OCI-M1 (cell line): ENCODE measurements around the gene INCA1.

Source experiments
- DNase-seq: peaks from one replicate; lab custom pipeline; 2025; lab: John Stamatoyannopoulos, UW

INCA1 gene

DNA sequence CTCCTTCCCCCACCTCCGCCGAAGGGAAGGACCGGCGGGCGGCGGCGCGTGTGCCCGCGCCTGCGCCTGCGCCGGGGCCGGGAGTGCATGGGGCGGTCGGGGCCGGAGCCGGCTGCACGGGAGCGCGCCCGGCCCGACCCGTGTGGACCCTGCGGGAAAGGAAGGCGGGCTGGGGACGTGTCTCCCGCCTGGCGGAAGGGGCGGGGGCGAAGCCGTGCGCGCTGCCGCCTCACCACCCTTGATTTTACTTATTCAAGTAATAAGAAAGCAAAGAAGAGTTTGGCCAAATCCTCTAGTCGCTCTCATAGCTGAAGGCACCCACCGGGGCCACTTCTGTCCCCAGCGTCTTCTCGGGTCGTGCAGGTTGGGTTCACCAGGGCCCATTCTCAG is 48.4 kb downstream of the INCA1 start:
- peak; percentile 97 for DNase-seq

DNA sequence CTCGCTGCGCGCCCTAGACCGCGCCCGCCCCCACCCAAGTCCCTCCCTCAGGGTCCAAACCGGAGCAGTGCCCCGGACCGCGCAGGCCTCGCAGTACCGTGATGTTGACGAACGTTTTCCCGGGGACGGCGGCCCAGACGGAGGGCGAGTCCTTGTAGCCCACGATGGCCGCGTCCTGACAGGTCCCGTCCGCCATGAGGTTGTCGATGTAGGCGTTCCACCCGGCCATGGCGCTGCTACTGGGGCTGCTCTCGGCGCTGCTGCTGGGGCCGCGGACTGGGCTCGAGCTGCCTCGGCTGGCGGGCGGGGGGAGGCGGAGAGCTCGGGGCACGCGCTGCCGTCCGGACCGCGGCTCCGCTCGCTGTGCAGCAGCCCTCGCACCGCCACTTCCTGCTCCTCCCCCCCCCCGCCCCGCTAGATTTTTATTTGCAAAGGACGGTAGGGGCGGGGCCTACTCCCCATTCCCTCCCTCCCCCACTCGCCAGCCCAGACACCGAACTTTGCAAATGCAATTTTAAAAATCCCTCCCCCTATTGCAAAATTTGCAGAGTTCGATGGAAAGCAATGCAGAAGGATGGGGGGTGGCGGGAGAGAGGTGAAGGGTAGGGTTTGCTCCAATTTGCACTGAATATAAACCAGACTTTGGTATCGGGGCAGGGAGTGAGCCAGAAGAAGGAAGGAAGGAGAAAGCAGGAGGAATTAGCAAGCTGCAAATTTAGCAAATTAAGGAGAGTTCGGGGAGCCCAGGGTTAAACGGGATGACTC is 49.0 kb downstream of the INCA1 start, which contains the start of gene PFN1:
Gene PFN1, minus strand, starts transcription at position 365 of the 765 bp plus-strand sequence. Its CDS starts 136 bp downstream, at position 229.
- peak; percentile 98 for DNase-seq

DNA sequence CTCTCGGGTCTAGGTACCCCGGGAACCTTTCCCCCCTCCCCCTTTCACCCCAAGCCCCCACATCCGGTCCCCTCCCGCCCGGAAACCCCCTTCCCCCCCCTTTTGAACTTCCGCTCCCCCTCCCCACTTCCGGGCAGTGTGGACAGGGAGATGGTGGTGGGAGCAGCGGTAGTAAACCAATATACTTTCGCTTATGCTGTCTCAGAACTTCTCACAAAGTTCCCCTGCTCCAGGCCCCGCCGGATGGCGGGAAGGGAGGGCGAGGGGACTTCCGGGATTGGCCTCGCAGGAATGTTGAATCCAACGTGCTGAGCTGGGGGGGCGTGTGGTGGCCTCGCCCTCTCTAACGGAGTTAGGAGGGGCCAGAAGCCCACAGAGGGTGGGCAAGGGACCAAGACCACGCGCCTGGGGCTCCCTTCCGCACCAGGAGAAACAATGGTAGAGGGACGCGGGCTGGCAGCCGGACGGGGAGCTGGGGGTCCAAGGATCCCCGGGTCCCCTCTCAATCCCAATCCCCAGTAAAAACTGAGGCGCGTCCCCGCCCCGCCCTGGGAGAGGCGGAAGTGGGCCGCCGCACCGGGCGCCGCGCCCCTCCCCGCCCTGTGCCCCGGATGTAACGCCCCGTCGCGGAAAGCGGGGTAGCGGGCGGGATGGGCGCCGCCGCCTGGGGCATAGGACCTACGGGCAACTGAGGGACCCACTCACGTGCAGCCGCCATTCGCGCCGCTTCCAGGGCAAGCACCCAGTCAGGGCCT is 49.7 kb downstream of the INCA1 start:
- peak; percentile 86 for DNase-seq

DNA sequence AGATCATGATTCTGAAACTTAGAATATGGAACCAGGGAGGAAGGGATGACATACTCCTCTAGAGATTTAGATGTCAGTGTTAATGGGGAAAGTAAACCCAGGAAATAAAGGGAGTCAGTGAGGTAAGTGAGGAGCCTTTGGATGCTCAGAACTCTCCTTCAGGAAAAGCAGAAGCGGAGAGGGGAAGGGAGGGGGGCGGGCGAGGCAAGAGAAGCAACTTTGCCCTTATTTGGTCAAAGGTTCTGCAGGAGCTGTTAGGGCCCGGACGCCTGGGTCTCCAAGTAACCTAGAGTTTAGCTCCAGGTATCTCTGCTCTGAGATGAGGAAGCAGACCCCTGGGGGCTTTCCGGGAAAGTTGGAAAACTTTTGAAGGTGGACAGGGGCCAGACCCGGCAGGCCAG is 50.3 kb downstream of the INCA1 start:
- peak; percentile 78 for DNase-seq

DNA sequence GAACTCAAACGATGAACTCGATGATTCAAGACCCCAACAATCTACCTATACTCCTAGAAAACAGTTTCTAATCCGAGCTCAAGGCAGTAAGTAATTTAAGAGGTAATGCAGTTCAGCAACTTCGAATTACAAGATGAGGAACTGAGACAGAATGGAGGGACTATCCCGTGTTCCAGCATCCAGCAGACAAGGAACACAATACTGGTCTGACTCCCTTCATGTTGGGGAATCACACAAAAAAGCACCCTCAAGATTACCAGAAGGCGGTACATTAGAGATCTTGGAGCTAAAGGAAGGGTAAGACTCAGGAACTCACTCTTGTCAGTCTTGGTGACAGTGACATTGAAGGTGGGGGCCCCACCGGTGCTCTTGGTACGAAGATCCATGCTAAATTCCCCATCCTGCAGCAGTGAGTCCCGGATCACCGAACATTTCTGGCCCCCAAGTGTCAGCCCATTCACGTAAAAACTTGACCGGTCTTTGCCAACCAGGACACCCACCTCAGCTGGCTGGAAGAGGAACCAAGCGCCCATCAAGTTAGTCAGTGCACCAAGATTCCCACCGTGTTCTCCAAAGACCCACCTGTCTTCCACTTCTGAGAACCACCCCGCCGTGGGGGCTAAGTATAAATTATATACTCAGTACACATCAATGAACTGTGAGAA is 50.9 kb downstream of the INCA1 start:
- DNase-seq: peak; percentile 59

DNA sequence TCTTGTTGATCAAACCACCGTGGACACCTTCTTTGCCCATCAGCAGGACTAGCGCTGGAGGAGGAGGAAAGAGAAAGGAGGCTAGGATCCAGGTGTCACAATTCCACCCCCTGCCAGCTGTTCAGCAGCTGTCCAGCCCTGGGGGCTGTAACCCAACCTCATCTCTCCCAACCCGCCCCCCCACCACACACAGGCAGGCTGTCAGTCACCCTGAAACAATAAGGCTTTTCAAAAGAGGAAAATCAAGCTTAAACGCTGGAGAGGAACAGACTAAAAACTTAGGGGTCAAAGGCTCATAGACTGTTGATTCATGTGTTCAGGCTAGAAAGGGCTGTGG is 51.4 kb downstream of the INCA1 start:
- DNase-seq: no peak

DNA sequence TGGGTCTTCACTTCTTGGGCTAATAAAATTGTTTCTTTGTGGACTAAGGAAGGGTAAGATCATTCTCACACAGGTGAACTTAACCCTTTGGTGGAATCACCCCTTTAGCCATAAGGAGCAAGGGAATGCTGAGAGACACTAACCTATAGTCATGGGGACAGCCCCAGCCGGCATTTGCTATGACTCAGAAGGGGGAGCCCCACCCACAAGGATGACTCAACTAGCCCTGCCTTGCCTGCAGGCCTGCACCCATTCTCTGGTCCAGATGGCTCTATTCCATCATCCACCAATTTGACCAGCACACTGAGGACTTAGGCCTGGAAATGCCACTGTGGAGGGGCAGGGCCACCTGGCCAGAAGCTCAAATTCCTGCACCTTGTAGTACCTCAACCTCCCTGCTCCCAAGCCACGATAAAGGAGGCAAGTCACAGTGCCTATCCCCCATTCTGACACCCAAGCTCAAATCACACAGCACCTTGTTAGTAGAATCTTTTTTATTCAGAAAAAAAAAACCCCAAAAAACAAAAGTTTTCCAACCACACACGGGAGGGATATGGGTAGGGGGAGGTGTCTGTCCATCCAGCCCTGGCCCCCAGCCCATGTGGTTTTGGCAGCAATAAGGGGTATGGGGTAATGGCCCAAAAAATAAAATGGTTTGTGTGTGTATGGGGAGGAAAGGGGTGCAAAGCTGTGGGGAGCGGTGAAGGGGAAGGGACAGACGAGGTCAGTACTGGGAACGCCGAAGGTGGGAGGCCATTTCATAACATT is 52.0 kb downstream of the INCA1 start:
- DNase-seq: peak; percentile 92

DNA sequence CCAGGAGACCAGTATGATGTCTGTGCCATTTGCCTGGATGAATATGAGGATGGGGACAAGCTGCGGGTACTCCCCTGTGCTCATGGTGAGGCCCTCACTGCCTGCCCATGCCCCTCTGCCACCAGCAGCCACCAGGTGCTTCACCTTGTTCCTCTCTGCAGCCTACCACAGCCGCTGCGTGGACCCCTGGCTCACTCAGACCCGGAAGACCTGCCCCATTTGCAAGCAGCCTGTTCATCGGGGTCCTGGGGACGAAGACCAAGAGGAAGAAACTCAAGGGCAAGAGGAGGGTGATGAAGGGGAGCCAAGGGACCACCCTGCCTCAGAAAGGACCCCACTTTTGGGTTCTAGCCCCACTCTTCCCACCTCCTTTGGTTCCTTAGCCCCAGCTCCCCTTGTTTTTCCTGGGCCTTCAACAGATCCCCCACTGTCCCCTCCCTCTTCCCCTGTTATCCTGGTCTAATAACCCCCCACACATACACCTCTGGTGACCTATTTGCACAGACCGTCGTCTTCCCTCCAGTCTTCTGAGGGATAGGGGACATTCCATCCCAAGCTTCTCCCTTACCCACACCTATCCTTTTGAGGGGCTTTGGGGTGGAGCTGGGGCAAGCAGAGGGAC is 52.7 kb downstream of the INCA1 start:
- no peak for DNase-seq

DNA sequence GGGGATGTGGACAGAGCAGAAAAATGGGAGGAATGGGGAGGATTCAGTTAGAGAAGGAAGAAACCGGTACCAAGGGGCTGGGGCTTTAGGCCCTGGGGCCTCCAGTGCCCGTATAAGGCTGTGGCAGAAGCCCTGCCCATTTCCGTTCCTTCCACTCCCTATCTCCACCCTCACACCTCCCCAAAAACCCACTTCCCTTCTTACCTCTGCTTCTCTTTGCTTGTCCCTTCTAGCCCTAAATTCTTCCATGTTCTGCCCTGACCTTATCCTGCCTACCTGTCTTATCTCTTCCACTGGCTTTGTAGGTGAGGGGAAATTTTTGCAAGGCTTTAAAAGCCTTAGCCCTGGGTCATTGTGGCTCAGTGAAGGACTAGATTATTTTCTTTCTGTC is 53.2 kb downstream of the INCA1 start:
- peak; percentile 84 for DNase-seq

DNA sequence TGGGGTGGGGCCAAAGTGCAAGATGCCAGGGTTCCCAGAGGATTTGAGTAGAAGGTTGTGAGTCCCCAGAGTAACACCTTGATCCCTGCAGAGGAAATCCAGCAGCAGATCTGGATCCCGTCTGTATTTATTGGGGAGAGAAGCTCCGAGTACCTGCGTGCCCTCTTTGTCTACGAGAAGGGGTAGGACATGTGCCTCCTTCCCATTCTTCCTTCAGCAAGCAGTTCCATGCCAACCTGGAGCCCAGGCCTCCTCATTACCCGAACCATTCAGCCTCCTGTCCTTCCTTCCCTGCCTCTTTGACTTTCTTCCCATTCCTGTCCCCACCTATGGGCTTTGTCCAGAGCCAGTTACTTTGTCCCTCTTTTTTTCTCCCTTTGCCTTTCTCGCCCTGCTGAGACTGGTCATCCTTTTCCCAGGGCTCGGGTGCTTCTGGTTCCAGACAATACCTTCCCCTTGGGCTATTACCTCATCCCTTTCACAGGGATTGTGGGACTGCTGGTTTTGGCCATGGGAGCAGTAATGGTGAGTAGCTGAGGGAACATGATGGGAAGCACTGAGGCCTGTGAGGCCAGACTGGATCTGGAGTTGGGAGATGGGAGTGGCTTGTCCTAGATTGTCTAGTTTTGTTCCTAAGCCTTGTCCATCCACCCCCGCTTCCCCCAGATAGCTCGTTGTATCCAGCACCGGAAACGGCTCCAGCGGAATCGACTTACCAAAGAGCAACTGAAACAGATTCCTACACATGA is 54.4 kb downstream of the INCA1 start:
- DNase-seq: no peak

DNA sequence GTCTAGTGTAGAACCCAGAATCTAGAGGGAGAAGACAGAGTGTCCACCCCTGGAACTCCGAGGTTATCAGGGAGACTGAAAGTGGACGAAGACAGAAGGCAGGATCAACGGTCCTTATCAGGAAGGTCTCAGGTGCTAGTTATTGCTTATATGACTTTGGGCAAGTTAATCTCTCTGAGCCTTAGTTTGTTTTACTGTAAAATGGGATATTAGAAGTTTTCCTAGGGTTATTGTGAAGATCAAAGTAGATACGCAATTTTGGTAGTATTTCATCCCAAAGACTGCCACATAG is 56.1 kb downstream of the INCA1 start:
- DNase-seq: peak; percentile 55

DNA sequence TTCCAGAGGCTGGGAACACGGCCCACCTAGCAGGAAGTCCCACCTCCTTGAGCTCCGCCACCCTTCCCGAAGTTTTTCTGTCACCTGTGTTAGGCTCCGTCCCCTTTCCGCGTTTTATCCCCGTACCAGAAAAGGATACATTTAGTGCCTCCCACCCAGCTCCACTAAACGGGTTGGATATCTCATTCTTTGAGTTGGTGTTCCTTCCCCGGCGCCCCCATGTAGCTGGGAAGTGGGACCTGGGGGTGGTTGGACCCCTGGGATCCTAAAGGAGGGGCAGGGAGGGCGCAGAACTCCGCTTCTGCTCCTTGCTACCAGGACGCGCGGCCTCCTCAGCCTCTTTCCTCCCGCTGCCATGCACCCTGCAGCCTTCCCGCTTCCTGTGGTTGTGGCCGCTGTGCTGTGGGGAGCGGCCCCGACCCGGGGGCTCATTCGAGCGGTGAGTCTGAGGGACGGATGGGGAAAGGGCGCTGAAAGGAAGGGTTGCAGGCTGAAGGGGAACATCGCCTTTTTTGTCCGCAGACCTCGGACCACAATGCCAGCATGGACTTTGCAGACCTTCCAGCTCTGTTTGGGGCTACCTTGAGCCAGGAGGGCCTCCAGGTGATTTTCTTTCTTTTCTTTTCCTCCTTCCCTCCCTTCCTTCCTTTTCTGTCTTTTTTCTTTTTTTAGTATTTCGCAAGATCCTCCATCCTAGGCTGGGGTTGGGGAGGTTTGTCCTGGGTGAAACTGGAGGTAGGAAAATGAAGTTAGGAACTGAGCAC is 56.6 kb downstream of the INCA1 start:
- no peak for DNase-seq

DNA sequence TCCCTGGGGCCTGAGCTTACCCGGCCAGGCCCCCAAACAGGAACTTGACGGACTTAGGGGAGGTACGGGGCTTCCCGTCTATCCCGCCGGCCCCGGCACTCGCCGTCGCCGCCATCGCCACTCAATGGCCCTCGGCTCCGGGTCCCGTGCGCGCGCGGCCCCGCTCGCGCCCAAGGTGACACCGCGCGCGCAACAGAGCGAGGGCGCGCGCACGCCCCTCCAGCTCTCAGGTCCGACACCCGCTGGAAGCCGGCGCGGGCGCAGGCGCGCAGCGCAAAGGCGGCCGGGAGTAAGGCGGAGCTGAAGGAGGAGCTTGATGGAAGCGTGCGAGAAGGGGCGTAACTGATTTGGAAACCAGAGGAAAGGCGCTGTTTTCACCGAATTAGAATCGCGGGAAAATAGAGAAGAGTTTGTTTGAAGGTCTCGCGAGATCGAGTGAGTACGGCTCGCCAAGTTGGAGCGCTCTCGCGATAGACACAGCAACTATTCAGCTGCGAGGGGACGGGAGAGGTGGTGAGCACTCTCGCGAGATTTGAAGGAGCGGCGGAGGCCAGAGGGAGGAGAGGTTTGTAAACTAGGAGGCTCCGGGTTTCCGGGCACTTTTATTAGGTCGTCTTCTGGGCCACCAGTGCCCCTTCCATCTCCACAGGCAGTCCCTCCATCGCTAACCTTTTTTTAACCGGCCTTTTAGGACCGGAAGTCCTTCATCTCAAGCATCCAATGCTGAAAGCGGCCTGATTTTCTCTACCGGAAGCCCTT is 57.3 kb downstream of the INCA1 start, which contains the start of the genes RNF167 and SLC25A11:
Gene RNF167, plus strand, starts transcription at position 473 of the 759 bp plus-strand sequence. CDS start 642 bp downstream, outside the sequence.
Gene SLC25A11, minus strand, starts transcription at position 251 of the 759 bp plus-strand sequence. Its CDS starts 136 bp downstream, at position 115.
- DNase-seq: peak; percentile 100

DNA sequence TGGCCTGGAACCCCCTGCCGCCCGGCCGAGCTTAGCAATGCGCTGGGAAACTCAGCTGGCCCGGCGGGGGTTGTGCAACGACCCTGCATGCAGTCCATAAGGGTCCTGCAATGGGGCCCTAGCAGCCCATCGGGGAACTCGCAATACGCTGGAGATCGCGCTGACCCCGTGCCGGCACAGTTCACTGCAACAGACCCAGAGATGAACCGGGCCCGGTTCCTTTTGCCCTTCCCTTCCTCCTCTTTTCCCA is 57.9 kb downstream of the INCA1 start:
- no peak for DNase-seq

DNA sequence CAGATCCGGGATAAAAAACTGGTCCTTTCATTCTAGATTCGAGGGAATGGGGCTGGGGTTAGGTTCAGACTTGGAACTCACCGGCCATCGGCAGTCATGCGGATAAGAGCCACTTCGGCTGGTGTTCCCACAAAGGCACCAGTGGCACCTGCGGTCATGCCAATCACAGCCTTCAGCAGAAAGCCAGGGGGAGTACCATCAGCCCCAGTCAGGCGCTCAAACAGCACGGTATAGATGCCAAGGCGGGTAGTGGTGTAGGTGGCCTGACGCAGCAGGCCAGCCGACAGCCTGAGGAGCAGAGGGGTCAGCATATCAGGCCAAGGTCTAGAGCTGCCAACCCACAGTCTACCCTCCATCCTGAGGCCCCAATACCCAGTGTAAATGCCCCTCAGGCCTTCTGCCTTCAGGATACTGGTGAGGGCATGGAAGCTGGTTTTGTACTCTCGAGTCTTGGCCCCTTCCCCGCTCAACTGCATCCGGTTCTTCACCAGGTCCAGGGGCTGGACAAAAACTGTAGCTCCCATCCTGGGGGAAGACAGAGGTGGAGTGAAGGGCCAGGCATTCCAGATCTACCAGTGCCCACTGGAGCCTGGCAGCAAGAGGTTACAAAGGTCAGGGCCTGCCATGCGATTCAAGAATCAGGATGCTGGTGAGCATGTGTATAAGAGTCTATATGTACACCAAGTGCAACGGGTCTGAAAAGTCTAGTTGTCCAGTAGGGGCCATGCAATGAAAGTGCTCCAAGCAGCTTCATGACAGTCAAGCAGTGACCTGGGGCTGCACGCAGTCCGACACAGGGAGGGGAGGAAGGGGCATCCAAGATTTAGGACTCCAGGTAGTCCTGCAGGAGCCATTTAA is 58.4 kb downstream of the INCA1 start:
- DNase-seq: peak; percentile 69
